Left hindlimb (tissue), 1 donor: ENCODE results near the gene ACTR3.

Source experiments
- DNase-seq: peaks from one replicate; pipeline ENCODE4 v3.0.0-alpha.2; 2018

Gene ACTR3

DNA sequence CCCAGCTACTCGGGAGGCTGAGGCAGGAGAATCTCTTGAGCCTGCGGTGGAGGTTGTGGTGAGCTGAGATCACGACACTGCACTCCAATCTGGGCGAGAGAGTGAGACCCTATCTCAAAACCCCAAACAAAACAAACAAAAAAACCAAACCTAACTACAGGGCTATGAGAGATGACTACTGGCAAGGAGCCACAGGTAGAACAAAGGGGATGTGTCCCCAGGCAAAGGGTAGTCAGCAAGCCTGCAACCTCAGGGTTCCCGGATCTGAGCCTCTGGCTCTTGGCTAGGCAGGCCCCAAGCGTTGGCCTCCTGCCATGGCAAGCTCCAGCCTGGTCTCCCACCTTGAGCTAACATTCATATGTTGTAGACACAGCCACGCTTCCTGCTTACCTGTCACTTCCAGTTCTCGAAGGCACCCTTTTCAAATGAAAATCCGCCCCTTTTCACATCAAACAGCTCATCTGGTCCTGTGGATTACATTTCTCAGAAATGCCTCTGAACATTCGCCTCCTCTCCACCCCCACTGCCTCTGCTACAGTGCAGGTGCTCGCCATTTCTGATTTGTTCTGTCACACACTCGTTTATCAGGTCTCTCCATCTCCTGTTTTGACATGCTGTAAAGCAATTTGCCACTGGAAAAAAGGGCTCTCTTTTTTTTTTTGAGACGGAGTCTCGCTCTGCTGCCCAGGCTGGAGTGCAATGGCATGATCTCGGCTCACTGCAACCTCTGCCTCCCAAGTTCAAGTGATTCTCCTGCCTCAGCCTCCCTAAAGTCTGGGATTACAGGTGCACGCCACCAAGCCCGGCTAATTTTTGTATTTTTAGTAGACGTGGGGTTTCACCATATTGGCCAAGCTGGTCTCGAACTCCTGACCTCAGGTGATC is 13.1 kb upstream of the ACTR3 start:
- no peak for DNase-seq

DNA sequence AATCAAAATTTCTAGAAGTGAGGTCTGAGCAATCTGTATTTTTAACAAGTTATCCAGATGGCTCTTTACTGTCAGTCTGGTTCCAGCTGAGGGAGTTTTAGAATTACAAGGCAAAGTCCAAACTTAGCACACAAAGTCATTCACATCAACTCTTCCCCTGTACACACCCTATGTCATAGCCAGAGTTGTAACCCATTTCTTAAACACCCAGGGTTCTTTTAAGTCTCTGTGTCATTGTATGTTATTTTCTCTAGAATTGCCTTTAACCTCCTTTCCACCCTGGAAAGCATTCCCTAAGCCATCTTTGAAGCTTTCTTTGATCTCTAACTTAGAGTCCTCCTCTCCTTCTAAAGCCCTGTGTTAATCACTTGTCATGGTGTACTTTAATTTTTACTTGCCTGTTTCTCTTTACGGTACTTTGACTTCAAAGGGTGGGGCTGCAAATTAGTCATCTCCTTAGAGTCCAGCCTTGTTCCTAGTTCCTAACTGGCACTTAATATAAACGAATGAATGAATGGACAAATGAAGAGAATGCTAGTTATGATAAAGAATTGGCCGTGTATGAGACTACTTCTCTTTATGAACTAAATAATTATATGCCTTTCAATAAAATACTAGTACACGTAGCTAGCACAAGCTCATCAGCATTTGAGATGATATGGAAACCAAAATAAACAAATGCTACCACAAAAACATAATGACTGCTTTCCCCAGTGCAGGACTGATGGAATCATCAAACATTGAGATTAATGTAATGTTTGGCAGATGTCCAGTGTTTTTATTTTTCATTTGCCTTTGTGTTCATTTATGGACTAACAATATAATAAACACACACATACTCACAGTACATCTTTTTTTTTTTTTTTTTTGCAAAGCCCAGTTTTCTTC is 11.9 kb upstream of the ACTR3 start:
- DNase-seq, result no peak

DNA sequence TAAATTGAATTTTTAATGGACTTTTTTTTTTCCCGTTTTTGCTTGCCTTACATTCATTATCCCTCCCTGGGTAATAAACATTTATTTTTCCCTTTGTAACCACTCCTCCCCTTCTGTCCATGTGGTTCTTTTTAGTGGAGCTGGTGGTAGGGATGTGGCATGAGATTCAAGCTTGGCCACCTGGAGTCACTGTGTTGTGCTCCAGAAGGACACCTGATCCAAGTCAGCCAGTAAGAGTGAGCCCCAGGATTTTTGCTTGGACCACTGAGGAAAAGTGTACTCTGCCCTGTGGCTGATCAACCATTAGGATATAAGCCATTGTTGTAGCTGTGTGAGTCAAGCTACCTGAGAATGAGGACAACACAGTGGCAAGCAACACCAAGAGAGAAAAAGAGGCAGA is 11.1 kb upstream of the ACTR3 start:
- no peak for DNase-seq

DNA sequence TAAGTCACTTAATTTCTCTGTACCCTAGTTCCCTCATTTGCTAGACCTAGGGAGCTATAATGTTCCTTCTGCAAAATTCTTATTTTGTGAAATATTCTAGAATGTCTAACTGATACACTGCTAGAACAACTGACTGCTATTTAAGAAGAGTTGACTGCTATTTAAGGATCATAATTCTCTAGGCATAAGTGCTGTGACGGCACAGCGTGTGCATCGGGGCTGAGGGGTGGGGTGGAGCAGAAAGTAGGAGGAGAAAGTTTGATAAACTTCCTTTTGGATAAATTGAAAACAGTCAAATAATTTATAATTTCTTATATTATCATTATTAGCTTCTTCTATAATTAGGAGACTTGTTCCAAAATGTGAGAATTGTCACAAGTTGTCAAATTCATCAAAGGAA is 10.4 kb upstream of the ACTR3 start:
- DNase-seq, result no peak

DNA sequence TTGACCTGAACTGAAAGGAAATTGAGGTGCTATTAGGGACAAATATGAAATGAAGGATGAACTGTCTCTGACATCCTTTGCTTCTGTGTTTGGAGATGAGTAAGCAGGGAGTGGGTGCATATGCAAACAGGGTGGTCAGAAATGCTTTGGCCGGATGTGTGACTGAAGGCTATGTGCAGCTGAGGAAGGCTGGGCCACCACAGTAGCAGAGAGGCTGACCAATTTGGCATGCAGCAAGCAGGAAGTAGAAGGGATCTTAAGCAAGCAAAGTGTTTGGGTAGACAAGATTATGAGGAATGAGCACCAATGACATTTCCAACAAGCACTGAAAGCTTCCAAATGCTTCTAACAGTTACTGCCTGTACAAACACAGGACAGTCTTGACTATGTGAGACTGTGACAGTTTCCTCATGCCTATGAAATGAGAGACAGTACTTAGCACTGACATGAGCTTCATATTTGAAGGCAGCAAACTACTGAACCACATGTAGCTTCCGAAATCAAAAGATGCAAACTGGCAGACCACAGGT is 3.3 kb upstream of the ACTR3 start:
- DNase-seq, result no peak

DNA sequence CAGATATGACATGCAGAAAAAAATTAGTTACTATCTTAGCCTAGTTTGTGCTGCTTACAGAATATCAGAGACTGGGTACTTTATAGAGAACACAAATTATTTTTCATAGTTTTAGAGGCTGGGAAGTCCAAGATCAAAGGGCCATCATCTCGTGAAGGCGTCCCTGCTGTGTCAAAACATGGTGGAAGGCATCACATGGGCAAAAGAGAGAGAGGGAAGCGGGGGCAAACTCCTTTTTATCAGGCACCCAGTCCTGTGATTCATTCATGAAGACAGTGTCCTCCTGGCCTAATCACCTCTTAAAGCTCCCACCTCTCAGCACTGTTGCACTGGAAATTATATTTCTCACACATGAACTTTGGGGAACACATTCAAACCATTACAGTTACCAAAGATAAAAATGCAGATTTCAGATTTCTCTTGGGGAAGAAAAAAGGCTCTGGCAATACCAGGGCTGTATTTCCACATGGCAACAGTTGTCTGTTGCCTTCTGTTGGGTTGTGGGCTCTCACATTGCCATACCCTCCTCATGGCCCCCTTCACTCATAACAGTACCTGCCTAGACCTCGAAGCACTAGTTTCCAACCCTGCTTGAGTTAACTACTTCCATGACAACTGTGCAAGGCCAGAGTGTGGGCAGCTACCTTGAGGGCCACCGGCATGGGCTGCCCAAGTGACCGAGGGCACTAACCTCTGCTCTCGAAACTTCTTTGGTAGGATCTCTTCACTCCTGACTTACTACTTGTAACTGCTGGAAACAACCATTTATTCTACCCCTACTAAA is 2.7 kb upstream of the ACTR3 start:
- DNase-seq, result no peak

DNA sequence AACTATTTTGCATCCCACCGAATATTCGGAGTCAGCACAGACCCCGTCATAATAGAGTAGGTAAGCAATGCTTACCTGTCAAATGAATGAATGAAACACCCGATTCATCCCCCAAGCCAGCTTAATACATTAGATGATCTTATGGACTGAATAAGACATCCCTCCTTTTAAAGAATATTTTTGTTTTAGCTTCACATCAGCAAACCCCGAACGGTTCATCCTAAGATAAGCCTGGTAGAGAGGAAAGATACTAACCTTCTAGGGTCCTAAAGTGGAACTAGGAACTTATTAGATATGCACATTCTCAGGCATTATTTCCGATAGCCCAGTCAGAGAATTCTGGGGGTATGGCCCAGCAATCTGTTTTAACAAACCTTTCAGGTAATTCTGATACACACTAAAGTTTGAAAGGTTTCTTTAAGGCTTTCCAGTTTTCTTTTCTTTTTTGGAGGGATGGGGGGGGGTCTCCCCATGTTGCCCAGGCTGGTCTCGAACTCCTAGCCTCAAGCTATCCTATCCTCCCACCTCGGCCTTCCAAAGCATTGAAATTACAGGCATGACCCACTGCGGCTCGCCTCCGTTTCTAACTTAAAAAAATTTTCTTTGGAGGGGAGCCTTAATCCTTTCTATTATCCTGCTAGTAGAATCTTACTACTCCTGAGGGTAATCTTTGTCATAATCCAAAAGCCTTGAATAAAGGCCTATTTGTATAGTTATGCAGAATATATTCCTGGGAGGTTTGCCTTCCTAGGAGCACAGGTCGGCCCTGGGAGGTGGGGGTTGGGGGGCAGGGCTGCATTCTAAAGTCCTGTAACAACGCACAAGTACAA is 1.0 kb upstream of the ACTR3 start:
- DNase-seq, result no peak

DNA sequence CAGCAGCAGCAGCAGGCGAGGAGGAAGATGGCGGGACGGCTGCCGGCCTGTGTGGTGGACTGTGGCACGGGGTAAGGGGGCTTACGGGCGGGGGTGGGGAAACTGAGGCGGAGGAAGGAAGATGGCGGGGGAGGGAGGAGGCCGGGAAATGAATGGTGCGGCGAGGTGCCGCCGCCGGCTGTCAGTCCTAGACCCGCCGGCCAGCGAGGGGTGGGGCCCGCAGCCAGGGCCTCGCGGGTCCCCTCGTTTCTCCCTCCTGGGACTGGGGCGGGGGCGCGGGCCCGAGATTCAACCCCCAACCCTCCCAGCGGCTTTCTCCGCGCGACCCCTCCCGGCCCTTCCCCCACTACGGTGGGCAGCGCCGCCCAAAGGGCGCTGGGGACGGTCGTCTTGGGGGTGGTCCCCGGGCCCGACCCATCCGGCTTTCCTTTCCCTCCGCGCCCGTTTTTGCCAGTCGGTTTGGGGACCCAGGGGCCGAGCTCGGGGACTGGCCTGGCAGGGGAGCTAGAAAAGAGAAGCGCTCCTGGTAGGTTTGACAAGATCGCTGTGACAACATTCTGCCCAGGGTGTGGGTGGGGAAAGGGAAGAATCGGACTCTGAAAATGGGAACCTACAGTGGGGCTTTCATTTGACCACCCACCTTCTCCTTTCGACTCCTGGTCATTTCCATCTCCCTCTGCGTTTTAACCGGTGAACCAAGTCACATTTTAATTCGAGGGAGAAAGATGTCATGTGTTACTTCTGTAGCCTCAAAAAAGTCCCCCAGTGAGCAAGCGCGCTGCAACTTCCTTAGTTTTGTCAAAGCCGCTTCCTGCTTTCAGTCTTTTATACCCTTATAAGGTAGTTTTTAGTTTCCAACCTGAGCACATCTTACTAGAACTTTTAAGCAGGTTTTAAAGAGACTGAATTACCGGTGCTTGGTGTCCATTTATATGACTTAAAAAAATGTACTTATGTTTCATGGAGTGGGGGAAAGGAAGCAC is 655 bp downstream of the ACTR3 start:
- peak; percentile 70 for DNase-seq

DNA sequence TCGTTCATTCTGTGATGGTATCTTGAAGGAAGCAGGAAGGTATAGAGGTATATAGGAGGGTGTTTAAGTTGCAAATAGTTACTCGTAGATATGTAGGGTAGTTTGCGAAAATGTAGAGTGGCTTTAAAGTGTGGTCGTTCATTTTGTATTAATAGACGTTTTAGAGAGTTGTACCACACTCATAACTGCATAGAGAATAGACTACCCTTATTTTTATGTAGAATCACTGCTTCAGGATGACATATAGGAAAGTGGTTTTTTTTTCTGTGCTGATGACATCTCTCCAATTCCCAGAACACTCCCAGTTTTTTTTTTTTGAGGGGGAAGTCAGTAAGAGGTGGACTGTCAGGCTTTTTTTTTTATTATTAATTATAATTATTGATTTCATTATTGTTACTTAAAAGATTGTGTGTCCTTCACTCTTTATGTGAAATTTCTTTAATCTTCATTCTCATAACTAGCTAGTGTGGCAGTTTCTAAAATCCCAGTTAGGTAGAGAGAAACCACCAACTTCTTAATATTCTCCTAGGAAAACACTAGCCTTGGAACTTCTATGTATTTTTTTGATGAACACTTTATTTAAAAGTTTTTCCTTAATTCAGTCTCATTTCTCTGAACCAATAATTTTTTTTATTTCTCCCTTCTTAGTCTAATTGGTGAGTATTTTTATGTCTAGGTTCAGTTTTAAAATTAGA is 1.5 kb downstream of the ACTR3 start:
- no peak for DNase-seq

DNA sequence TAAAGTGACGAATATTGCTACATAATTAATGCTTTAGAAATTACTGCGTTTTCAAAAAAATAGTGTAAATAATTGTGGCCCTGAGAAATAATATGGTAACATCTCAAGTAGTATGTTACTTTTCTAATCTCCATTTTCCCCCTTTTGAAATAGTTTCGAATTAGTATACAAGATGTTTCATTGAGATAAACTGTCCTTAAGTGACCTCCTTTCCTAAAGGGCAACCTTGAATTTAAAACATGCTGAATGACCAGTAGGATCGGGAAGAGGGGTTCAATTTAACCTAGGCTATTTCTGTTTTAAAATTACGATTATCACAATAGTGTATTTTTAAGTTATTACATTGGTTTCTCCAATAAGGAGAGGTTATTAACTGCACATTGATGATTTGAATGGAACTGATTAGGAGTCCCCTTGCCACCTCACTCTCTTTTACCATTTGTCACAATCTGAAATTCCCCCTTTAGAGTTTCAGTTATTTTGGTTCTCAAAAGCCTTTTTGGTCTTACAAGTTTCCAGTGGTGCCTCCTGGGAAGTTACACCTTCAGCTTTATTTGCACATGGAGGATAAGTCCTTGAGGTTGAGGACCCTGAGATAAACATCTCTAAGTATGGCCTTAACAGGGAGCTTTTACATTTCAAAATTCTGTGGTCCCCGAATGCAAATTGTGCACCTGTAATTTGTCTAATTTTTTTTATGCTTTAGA is 2.3 kb downstream of the ACTR3 start:
- DNase-seq, result no peak

DNA sequence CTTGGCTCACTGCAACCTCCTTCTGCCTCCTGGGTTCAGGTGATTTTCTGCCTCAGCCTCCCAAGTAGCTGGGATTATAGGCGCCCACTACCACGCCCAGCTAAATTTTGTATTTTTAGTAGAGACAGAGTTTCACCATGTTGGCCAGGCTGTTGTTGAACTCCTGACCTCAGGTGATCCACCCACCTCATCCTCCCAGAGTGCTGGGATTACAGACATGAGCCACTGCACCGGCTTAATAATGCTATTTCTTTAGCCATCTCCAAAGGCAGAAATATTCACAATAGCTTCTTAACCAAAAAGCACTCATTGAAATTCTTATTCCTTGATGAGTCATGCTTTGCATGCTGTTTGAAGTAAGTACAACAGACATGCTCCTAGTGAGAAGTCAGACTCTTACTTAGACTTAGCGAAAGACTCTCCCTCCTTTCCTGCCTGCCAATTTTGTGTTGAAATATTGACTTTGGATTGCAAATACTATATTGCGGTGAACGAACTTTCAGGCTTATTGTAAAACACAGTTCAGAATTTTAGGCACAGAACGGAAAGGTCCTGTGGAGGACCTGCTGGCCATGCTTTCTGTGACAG is 4.4 kb downstream of the ACTR3 start:
- DNase-seq, result no peak

DNA sequence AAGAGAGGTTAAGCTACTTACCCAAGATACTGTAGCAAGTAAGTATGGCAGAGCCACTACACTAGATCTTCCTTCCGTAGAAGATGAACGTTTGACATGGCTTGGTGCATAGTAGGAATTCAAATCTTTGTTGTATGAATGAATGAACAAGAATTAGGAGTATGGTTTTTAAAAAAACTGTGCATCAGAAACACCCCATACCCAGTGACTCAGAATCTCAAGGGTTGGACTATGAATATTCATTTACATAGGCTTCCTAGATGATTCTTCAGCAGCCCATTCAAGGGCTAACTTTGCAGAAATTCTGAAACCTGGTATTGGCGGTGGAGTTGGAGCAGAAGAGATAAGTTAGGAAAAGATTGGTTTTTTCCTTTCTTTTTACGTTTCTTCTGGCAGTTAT is 5.4 kb downstream of the ACTR3 start:
- DNase-seq, result no peak

DNA sequence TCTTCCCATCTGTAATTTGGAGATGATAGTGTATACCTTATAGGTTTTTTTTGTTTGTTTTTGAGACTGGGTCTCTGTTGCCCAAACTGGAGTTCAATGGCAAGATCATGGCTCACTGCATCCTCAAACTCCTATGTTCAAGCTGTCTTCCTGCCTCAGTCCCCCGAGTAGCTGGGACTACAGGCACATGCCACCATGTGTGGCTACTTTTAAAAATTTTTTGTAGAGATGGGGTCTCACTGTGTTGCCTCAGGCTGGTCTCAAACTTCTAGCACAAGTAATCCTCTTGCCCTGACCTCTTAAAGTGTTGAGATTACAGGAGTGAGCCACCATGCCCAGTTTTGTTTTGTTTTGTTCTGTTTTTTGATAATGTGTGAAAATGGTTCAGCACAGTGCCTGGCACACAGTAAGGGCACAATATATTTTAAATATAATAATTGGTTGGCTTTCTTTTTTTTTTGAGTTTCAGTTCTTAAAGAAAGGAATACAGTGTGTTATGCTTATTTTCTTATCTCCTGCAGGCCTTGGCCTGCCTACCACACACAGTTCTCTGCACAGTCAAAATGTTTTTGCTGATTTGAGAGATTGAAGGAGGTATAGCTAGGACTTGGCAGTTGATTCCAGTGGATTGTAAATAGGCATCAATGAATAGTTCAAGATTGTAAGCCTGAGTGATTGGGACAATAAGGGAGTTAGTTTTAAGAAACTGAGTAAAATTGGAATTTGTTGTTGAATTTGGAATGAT is 6.1 kb downstream of the ACTR3 start:
- DNase-seq, result no peak

DNA sequence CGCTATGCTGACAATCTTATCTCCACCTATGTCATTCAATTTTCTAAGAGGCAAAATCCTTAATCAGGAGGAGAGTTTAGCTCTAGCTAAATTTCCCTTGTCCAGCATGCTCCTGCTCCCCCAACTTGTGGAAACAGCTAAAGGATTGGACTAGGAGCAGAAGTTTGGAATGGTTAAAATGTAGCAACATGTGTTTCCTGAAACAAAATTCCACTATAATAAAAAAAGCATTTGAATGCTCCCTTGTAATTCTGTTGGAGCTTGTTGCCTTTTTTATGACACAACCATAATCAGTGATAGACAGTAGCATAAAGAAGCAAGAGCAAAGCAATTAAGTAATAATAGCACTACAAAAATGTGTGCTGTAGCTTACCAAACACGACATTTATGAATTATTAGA is 6.9 kb downstream of the ACTR3 start:
- DNase-seq, result no peak

DNA sequence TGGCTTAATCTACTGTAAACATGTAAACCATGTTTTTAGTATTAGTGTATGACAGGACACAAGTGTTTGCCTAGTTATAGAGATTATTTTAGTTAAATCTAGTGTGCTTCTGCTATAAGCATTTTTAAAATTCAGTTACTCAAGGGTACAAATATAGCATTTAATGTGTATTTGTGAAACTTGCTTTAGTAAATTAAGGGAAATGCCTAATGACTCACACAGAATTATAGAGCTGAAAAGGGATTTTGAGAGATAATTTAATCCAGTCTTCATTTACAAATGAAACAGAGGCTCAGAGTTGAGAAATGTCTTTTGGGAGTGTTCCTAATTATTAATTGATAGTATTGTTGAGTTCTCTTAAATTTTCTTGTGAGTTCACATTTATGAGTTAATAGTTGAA is 8.2 kb downstream of the ACTR3 start:
- no peak for DNase-seq

DNA sequence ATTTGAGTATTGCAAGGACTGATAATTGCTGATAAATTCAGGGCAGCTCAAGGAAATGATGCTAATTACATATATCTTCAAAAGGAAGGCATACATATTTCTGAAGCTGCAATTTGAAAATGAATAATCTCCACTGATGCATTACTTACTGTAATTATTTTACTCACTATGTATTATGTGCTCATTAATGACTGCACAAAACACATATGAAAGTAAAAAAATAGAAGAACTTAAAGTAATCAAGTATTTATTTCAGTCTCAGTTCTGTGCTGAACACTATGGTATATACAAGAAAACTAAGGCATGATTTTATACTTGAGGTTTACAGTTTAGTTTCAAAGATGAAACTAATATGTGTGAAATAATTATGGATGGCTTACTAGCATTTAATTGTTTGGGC is 9.3 kb downstream of the ACTR3 start:
- no peak for DNase-seq

DNA sequence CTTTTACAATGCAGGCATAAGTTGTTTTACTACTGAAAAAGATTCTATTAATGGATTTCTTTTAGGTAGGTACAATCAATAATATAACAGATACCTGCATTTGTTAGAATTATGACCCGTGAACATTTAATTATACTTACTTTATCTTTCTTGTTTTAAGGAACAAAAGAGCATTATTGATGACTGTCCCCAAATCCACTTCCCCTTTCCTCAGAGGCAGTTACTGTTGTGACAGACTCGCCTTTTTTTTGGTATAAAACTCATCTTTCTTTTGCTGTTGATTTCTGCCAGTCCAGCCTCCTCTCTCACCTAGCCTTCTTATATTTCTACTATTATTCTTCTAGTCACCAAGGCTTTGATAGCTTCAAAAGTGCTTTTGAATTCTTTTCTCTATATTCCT is 12.1 kb downstream of the ACTR3 start:
- DNase-seq, result no peak

DNA sequence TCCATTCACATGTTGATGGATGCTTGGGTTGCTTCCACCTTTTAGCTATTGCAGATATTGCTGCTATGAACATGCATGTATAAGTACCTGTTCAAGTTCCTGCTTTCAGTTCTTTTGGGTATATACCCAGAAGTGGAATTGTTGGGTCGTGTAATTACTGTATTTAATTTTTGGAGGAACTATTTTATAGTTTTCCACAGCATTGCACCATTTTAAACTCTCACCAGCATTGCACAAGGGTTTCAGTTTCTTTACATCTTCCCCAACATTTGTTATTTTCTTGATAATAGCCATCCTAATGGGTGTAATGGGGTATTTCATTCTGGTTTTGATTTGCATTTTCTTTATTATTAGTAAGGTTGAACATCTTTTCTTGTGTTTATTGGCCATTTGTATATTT is 16.0 kb downstream of the ACTR3 start:
- no peak for DNase-seq
